GM19452 (cell line): Measurements from ENCODE around the gene PCDH9.
"Not testable (repeated sequence)": the region's sequence is repeated elsewhere in the genome, so short reads cannot be mapped to it uniquely, and the experiment has no call there.

Source experiments
- ATAC-seq: cut with Tn5 transposase; IDR thresholded peaks from one replicate; pipeline ENCODE4 v1.9.1; 2021; ENCODE audit not compliant: unreplicated experiment

PCDH9 gene

GRCh38 chr13:67134417-67135129, 95.6 kb downstream of the PCDH9 start:
- ATAC-seq = no peak

DNA sequence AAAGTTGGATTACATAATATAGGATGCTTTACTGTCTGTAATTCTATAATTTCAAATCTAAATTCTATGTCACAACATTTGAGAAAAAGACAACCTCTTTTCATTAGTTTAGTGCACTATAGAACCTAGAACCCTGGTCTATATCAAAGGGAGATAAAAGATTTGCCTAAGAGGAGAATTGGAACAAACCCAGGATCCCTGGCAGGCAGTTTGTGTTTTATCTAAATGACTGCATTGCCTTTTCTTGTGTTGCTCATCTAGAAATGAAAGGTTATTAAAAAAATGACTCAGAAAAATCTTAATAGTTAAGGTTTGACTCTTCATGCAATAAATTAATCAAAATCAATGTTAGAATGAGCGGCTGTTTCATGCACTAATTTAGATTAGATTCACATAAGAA, 96.7 kb downstream of the PCDH9 start:
- ATAC-seq = no peak

GRCh38 chr13:67131393-67131792, 98.7 kb downstream of the PCDH9 start:
- no peak for ATAC-seq

DNA sequence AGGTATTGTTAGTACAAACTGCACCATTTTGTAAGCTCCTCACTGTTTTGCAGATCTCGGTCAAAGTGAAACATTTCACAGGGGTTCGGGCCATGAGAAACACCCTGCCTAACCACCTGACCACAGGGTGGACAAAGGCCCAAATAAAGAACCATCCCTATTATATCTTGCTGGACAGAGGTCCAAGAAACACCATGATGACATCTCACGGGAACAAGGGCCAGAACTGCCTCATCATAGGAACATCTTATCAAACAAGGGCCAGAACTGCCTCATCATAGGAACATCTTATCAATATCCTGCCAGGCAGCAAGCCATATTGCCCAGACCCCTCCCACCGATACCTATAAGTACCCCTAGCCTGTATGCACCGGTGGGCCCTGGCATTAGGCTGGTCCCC, 99.7 kb downstream of the PCDH9 start:
- no peak for ATAC-seq

DNA sequence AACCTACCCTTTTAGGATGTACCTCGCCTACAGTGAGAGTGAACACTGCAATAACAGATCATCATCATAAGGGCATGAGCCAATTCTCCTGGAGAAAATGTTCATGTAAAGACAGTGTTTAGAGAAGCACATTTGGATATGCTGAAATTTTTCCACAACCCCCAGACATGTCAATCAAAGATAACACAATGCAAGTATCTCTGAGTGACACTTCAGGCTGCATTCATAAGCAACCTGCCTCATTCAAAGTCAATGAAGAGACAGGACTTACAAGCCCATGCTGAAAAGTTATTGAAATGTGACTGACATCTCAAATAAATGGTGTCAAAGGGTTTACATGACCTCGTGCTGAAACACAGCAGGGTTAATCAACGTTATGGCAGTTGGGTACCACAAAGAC, 102.0 kb downstream of the PCDH9 start:
- ATAC-seq = no peak

- no peak for ATAC-seq
Measured at GRCh38 chr13:67125681-67126080, 104.5 kb downstream of the PCDH9 start.

- ATAC-seq = no peak
Measured at GRCh38 chr13:67123165-67123564, 107.0 kb downstream of the PCDH9 start.

DNA sequence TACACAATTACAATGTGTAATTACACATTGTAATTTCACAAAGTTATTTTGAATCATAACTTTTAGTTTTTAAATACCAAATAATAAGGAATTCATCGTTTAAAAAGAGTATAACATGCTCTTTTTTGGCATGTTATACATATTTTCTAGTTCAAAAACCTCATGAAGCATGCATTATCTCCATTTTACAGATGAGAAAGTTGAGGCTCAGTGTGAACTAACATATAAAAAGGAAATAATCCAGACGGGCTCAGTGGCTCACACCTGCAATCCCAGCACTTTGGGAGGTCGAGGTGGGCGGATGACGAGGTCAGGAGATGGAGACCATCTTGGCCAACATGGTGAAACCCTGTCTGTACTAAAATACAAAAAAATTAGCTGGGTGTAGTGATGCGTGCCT, 107.9 kb downstream of the PCDH9 start:
- ATAC-seq = no peak

GRCh38 chr13:67120872-67121531, 109.1 kb downstream of the PCDH9 start:
- ATAC-seq = no peak

DNA sequence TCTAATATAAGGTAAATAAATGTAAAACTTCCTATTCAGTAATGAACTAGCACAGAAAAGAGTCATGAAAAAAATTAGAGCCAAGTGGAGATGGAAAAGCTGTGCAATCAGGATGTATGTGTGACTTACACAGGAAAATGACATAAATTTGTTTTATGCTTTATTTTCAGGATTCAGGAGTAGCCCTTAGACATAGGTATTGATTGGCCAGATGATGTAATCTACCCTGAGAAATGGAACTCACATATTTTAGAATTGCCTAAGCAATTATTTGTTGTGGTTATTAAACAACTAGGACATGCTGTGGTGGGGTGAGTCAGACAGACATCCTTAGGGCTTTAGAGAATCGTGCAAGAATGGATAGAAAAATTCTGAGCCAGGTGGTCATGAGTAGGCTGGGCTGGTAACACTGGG, 110.6 kb downstream of the PCDH9 start:
- no peak for ATAC-seq

GRCh38 chr13:67118277-67118676, 111.9 kb downstream of the PCDH9 start:
- no peak for ATAC-seq

DNA sequence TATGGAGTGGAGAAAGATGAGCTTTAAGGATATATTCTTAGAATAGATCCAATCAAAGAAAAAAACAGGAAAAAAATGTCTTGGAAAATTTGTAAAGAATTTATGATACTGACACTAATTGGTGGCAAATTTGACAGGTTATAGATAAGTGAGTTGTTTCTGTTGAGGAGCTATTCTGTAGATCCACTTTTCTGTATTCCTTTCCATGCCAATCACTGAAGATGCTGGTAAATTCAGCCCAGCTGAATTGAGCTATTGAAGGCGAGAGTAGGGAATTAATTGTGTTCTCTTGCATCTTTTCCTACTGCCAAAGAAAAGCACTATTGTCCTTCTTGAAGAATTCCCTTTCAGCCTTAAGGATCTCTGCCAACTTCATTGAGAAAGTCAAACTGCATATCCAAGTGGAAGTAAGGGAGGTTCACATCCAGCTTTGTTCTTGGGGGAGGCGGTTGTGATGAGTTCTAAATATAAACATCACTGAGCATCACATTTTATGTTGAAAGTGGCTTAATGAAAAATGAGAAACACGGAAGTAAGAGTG, 113.1 kb downstream of the PCDH9 start:
- no peak for ATAC-seq

DNA sequence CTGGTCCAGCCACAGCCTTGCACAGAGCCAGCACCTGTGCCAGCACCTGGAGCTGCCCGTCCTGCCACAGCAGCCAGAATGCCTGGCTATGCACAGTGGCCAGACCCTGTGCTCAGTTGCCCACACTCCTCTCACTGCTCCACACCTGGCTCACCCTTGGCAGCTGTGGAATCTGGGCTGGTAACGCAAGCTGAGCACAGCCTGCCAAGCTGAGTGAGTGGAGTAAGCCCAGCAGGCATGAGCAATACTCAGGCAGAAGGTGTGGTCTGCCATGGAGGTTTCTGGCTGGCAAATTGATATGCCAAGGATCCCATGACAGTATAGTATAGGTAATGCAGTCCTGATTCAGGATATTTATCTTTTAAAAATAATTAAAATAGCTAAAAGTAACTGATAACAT, 122.2 kb downstream of the PCDH9 start:
- ATAC-seq = no peak

DNA sequence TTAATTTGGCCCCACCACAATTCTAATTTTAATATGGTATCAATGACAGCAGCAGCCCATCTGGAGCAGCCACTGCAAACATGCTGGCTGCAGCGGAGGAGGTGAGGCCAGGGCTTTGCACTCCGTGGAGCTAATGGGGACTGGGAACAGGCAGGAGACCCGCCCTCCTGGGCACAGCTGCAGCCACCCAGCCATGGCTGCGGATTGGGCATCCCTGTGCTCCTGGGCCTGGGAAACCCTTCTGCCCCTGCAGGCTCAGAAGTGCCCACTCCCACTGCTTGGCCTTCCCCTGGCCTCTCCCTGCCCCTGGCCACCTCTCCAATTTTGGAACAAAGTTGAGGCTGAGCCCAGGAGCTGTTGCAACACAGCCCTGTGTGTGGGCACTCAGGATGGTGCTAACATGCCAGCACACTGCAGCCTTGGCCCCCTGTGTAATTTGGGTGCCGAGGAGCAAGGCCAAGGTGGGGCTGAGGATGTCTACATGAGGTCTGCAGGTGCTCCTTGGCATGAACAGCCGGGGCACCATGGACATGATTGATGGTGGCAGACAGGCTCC, 123.6 kb downstream of the PCDH9 start:
- no peak for ATAC-seq

GRCh38 chr13:67101730-67102467, 128.2 kb downstream of the PCDH9 start:
- ATAC-seq = no peak

DNA sequence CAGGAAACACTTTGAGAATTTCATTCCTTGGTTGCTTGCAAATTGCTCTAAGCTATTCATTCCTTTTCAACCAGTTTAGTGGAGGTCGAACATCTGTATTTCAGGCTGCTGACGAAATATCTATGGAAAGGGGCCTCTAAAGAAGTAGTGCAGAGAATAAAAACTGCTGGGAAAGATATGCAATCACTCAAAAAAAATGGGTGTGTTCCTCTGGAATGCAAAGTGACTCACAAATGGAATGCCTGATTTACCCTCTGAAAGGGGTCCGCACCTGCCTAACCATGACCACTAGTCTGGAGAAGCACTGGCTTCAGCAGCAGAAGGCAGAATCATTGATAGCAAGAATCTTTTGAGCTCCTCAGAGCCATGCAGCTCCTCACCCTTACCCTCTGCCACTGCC, 129.4 kb downstream of the PCDH9 start:
- ATAC-seq = no peak

- no peak for ATAC-seq
Measured at GRCh38 chr13:67099494-67099893, 130.6 kb downstream of the PCDH9 start.

DNA sequence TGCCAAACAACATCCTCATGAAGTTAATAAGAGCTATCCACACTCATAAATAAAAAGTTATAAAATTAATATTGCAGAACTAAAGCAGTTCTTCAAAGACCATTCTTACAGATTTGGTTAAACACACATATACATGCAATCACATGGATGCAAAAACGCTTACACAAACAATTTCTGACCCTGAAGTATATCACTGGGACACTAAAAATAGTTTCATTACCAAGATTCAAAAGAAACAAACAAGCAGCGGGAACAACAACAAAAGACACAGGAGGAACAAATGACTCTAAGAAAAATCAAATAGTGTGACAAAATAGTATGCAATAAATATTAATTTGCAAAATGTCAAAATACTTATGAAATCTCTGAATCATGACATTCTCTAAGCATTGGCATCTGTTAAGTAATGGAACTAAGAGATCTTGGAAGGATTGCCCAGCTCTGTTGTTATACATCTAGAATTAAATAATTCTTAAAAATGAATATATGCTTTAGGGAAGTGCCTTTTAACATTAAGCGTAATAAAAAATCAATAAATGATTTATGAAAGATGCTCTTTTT, 132.2 kb downstream of the PCDH9 start:
- ATAC-seq = no peak

DNA sequence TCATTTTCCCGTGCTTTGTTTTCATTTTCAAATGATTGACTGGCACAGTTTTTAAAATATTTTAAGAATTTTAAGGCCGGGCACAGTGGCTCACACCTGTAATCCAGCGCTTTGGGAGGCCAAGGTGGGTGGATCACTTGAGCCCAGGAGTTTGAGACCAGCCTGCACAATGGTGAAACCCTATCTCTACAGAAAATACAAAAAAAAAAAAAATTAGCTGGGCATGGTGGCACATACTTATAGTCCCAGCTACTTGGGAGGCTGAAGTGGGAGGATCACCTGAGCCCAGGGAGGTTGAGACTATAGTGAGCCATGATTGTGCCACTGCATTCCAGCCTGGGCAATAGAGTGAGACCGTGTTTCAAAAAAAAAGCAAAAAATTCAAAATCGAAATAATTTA, 133.2 kb downstream of the PCDH9 start:
- ATAC-seq = not testable (repeated sequence)

DNA sequence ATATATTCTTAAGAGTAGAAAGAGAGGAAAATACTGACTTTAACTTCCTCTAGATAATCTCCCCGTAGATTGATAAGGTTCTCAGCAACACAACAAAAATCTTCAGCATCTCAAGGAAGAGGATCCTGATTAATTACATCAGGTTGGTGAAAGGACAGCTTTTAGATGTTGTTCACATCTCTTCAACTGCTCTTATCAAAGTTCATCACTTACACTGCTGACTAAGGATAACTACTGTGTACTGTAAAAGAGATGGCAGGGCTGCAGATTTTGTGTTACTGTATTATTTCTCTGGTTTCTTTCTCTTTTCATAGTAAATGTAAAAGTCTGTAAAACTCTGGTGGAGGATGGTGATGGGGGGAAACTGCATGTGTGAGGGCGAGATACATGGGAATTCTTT, 133.7 kb downstream of the PCDH9 start:
- no peak for ATAC-seq

- ATAC-seq = no peak
Measured at GRCh38 chr13:67095621-67096020, 134.5 kb downstream of the PCDH9 start.
